SK-N-MC (cell line): Measurements from ENCODE around the gene PHACTR4.

Experiments used
- EZH2 ChIP-seq: fragments of 200-600 bp; sonication (generic); IDR thresholded peaks from one replicate; pipeline ENCODE4 v1.6.1; 2017; ENCODE audit warnings: antibody characterized with exemption
- POLR2AphosphoS5 ChIP-seq: IDR thresholded peaks from 2 replicates; pipeline ENCODE4 v1.6.1; 2012; ENCODE audit warnings: mild to moderate bottlenecking, low read depth, low read length, borderline replicate concordance

- no peak for TF ChIP-seq POLR2AphosphoS5
- no peak for TF ChIP-seq EZH2
Measured at GRCh38 chr1:28340221-28340974, 29.1 kb upstream of the PHACTR4 start.
